ENCODE data around the gene CD274.
"Not testable (repeated sequence)": the region's sequence is repeated elsewhere in the genome, so short reads cannot be mapped to it uniquely, and the experiment has no call there.

The CD274 gene

DNA sequence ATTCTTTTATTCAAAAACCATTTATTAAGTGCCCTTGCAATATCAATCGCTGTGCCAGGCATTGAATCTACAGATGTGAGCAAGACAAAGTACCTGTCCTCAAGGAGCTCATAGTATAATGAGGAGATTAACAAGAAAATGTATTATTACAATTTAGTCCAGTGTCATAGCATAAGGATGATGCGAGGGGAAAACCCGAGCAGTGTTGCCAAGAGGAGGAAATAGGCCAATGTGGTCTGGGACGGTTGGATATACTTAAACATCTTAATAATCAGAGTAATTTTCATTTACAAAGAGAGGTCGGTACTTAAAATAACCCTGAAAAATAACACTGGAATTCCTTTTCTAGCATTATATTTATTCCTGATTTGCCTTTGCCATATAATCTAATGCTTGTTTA is 18.5 kb downstream of the CD274 start:
- DNase-seq: no peak

- DNase-seq: no peak
These were observed 19.8 kb downstream of the CD274 start for GRCh38 chr9:5470122-5470521.

DNA sequence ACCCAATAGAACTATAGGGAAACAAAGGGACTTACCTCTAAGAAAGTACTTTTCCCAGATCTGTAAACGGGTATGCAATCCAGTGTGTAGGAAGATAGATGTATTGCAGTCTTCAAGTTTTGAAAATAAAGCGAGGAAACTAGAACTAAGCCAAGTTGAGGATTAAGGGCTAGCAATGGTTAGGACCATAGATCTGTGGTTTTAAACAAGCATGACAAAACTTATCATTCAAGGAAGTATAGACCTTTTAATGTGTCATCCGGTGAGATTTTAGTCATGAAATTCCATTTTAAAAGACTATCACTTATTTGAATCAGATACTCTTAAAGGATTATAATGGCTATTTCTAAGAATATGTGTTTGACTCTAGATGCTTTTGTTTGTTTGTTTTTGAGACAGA is 20.5 kb downstream of the CD274 start:
- no peak for DNase-seq

DNA sequence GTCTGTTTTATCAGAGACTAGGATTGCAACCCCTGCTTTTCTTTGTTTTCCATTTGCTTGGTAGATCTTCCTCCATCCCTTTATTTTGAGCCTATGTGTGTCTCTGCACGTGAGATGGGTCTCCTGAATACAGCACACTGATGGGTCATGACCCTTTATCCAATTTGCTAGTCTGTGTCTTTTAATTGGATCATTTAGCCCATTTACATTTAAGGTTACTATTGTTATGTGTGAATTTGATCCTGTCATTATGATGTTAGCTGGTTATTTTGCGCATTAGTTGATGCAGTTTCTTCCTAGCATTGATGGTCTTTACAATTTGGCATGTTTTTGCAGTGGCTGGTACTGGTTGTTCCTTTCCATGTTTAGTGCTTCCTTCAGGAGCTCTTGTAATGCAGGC is 25.3 kb downstream of the CD274 start:
- not testable (repeated sequence) for DNase-seq

- DNase-seq: no peak
These were observed 27.9 kb downstream of the CD274 start for GRCh38 chr9:5478206-5478605.

DNA sequence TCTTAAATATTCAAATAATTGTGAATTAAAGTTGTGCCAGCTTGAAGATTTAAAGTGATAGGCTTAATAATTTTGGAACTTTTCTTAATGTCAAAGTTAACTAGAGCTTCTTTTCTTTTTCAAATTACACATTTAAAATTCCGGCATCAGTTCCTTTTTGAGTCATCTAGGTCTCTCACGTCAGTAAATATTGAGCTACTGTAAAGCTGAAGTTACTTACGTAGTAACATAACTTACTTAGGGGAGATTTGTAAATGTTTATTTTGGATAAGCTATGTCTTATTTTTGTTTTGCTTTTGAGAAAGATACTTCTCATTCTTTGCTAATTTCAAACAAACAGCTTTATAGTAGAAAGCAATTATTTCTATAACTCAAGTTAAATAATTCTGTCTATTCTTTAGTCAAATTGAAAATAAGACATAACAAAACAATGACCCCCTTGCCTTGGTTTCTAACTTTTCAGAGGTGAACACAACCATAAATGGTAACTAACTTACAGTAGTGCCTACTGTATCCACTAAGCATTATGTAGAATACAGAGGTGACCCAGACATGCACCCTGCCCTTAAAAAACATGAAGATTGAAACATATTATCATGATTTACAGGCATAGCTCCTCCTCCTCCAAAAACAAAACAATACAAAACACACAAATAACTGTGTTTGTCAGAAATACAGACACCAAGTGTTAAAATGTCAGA is 29.8 kb downstream of the CD274 start:
- DNase-seq: no peak

GRCh38 chr9:5480919-5481318 is 30.6 kb downstream of the CD274 start:
- DNase-seq: no peak

DNA sequence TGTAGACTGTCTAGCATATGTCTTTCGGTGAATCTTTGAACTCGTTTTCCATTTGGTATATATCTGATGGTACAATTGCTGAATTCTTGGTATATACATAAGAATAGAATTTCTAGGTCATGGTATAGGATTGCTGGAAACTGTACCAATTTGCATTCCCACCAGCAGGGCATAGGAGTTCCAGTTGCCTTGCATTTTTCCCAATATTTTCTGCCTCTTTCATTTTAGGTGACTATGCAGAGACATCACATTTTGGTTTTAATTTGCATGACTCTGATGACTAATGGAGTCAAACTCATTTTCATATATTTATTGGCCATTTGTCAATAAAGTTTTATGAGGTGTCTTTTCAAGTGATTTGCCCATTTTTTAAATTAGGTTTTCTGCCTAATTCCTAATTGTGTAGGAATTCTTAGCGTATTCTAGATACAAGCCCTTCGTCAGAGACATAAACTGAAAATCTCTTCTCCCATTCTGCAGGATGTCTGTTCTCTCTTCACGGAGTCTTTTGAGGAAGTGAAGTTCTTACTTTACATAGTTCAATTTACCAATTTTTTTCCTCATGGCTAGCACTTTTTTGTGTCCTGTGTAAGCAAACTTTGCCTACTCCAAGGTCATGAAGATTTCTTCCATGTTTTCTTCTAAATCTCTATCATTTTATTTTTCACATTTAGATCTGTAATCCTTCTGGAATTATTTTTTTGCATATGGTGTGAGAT is 31.1 kb downstream of the CD274 start:
- DNase-seq: no peak

DNA sequence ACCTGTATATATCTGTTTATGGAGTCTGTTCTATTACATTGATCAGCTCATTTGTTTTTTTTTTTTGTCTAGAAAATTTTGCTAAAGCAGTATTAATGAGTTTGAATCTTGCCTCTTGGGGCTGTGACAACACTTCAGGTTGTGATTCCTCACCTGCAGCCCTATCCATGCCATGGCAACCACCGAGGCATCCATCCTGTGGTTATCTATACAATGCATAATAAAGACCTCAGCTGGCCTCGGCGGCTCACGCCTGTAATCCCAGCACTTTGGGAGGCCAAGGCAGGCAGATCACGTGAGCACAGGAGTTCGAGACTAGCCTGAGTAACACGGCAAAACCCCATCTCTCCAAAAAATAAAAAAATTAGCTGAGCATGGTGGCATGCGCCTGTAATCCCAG is 31.9 kb downstream of the CD274 start:
- DNase-seq: no peak

DNA sequence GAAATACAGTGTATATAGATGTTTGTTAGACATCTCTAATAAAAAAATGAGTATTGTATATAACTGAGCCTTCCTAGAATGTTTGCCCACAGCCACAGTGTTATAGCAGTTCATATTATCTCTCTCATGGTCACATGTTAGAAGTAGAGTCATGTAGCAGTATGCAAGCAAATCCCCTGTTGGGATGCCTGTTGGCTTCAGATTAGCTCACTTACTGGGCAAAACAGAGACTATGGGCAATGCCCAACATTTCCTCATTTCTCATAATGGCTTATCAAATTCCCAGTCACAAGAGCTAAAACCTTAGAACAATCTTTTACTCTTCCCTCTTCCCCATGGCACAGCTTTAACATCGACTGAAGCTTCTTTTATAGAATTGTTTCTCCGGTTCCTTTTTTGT is 33.0 kb downstream of the CD274 start:
- DNase-seq: no peak

GRCh38 chr9:5485378-5486085 is 35.2 kb downstream of the CD274 start:
- DNase-seq: no peak

DNA sequence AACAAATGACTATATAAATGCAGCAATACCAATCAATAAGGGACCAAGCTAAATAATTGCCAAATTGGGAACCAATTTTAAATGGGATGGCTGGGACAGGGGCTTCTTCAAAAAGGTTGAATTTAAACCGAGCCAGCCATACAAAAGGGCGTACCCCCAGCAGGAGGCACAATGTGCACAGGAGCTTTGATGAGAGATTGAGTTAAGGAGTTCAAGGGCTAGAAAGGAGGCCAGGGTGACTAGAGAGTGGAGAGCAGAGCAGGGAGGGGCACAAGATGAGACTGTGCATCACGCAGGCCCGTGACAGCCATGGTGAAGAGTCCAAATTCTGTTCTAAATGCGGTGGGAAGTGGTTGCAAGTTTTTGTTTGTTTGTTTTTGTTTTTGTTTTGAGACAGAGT is 36.6 kb downstream of the CD274 start:
- DNase-seq: no peak

DNA sequence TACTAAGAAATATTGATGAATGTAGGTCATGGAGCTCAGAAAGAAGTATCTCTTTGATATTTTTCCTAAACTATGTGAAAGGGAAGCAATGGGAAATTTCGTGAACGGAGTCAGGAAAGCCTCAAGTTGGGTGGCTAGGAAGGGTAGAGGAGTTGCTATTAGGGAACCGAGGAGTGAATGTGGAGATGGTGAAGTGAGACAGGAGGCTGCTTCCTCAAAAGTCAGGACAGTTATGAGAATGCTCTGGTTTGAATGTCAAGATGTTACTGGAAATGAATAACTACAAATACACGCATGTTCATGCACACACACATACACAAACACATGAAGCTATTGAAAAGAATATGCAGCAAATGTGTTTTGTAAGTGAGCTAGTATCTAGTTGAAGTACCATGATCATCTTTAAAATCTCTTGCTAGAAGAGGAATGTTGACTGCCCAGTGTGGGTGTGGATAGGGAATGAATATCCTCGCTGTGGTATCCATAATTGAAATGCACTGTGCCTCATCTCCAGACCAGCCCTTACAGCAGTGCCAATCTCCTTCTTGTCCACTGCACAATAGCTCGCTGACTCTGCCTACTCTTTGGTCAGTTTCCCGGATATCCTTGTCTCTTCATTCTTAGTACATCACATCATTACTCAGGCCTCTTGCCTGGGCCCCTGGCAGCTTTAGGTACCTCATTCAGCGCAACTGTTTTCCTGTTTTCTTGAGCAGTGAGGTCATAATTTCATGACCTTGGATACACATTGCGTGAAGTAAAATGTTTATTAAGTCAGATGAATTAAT is 38.1 kb downstream of the CD274 start:
- DNase-seq: no peak

- DNase-seq: no peak
These were observed 39.5 kb downstream of the CD274 start for GRCh38 chr9:5489630-5490490.

GRCh38 chr9:5492965-5493678 is 42.8 kb downstream of the CD274 start:
- no peak for DNase-seq

- DNase-seq: no peak
These were observed 43.6 kb downstream of the CD274 start for GRCh38 chr9:5493679-5494511.

DNA sequence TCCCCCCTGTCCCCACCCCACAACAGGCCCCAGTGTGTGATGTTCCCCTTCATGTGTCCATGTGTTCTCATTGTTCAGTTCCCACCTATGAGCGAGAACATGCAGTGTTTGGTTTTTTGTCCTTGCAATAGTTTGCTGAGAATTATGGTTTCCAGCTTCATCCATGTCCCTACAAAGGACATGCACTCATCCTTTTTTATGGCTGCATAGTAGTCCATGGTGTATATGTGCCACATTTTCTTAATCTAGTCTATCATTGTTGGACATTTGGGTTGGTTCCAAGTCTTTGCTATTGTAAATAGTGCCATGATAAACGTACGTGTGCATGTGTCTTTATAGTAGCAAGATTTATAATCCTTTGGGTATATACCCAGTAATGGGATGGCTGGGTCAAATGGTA is 44.4 kb downstream of the CD274 start:
- DNase-seq: not testable (repeated sequence)

GRCh38 chr9:5499157-5499556 is 48.8 kb downstream of the CD274 start:
- DNase-seq: no peak

- peak; percentile 64 for DNase-seq
These were observed 49.6 kb downstream of the CD274 start for GRCh38 chr9:5499889-5500398.
